Peyer's patch (tissue), 4 donors: ENCODE data around the gene GPR107.

Experiments
- CTCF ChIP-seq, 6 experiments: fragments of 450-650 bp in 4 of 6; fragments of 200-600 bp in 2 of 6; sonication (generic) in 1 of 6; IDR thresholded peaks; one replicate each; pipeline ENCODE4 v1.5.1; 2017 to 2019; ENCODE audit warnings: antibody characterized with exemption in 6 of 6, mild to moderate bottlenecking in 3 of 6, moderate library complexity in 1 of 6
- POLR2A ChIP-seq, 2 donors: fragments of 450-650 bp; IDR thresholded peaks; one replicate each; pipeline ENCODE4 v1.5.1; 2017; ENCODE audit warnings: antibody characterized with exemption in 2 of 2, mild to moderate bottlenecking in 2 of 2, moderate library complexity in 2 of 2

- TF ChIP-seq CTCF (IDR thresholded peaks at IDR 0.05) = no peak
- TF ChIP-seq POLR2A (IDR thresholded peaks at IDR 0.05) = no peak
Measured at GRCh38 chr9:130116346-130116745, 62.6 kb downstream of the GPR107 start.
